ENCODE measurements around the gene CXCL10.

GRCh38 chr4:76072760-76073159 is 49.5 kb upstream of the CXCL10 start:
- TF ChIP-seq, protein P1, sequence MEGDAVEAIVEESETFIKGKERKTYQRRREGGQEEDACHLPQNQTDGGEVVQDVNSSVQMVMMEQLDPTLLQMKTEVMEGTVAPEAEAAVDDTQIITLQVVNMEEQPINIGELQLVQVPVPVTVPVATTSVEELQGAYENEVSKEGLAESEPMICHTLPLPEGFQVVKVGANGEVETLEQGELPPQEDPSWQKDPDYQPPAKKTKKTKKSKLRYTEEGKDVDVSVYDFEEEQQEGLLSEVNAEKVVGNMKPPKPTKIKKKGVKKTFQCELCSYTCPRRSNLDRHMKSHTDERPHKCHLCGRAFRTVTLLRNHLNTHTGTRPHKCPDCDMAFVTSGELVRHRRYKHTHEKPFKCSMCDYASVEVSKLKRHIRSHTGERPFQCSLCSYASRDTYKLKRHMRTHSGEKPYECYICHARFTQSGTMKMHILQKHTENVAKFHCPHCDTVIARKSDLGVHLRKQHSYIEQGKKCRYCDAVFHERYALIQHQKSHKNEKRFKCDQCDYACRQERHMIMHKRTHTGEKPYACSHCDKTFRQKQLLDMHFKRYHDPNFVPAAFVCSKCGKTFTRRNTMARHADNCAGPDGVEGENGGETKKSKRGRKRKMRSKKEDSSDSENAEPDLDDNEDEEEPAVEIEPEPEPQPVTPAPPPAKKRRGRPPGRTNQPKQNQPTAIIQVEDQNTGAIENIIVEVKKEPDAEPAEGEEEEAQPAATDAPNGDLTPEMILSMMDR (IDR thresholded peaks at IDR 0.05) = no peak
- no peak for TF ChIP-seq POLR2A (IDR thresholded peaks at IDR 0.05)
- TF ChIP-seq POLR2AphosphoS5 (IDR thresholded peaks at IDR 0.05) = no peak
- TF ChIP-seq EP300 (IDR thresholded peaks at IDR 0.05) = no peak
